ENCODE measurements around the gene ATP5ME. TPM values are rescaled to one million over a fixed set of nuclear protein-coding genes. Genes with fewer than 3 reads are reported as not detected.

The ATP5ME gene
- total RNA-seq, 6 experiments from 2014 or later = 78.2 to 225 (median 162) TPM

GRCh38 chr4:678331-679103 lies 4.4 kb upstream of the ATP5ME start:
- TF ChIP-seq, protein P1, sequence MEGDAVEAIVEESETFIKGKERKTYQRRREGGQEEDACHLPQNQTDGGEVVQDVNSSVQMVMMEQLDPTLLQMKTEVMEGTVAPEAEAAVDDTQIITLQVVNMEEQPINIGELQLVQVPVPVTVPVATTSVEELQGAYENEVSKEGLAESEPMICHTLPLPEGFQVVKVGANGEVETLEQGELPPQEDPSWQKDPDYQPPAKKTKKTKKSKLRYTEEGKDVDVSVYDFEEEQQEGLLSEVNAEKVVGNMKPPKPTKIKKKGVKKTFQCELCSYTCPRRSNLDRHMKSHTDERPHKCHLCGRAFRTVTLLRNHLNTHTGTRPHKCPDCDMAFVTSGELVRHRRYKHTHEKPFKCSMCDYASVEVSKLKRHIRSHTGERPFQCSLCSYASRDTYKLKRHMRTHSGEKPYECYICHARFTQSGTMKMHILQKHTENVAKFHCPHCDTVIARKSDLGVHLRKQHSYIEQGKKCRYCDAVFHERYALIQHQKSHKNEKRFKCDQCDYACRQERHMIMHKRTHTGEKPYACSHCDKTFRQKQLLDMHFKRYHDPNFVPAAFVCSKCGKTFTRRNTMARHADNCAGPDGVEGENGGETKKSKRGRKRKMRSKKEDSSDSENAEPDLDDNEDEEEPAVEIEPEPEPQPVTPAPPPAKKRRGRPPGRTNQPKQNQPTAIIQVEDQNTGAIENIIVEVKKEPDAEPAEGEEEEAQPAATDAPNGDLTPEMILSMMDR (IDR thresholded peaks at IDR 0.05) = no peak
- TF ChIP-seq POLR2A (IDR thresholded peaks at IDR 0.05) = no peak
- WGBS (ENCODE audit: insufficient coverage, low coverage, low lambda C conversion rate, missing lambda C conversion rate) = no CpG with 5 or more reads among the region's 14 CpGs
- DNase-seq (peak in 1 of 3 donors; percentile 46), ATAC-seq (no peak)
- intact Hi-C loops (cut with DNase I) = no loop called here
- Histone ChIP-seq H3K4me3 (no peak overlapping the region), H3K9me3 (no peaks in the 10 kb centered on the region), H3K36me3 (no peaks in the 10 kb centered on the region), H3K4me1 (peaks cover 0 to 13% (median 3%) of the 10 kb centered on the region in 4 donors), H3K27me3 (no peaks in the 10 kb centered on the region), H3K27ac (no peak overlapping the region)

DNA sequence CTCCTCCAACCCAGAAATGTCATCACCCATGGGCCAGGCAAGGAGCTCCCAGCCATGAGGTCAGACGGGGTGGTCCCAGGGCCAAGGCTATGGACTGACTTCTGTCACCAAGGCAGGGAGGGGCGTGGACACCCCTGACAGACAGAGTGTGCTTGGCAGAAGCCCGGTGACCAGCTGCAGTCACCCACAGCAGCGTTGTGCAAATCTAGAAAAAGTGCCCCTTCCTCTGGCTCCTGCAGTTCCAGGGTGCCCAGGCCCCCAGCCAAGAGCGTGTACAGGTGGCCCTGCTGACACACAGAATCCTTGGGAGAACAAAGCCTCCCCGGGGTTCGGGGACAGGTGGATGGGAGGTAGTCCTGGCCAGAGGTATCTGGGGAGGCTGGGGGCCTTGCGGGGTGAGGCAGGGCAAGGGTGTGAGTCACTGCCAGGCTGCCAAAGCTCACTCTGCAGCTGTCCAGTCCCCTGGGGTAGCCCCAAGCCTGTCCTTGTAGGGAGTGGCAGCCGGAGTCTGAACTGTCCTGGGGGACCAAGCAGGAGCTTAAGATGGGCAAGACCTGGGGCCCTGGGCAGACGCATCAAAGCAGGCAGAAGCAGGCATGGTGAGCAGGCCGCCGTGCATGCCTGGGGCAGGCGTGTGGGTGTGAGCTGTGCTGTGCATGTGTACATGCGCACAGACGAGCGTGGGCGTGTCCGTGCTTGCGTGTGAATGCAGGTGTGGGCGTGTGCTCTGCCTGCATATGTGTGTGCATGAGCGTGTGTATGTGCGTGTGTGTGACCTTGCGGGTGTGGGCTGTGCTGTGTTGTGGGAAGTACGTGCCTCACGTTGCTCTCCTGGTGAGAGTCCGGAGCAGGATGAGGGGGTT lies 3.6 kb upstream of the ATP5ME start:
- Histone ChIP-seq H3K4me3 (no peak overlapping the region), H3K4me1 (peaks cover 0 to 22% (median 5%) of the 10 kb centered on the region in 4 donors), H3K27ac (no peak overlapping the region), H3K27me3 (no peaks in the 10 kb centered on the region), H3K36me3 (peaks cover 0 to under 1% (median 0%) of the 10 kb centered on the region in 4 donors), H3K9me3 (no peaks in the 10 kb centered on the region)
- ATAC-seq (no peak), DNase-seq (peak in 1 of 3 donors; percentile 51)
- TF ChIP-seq, protein P1 (IDR thresholded peaks at IDR 0.05) = no peak
- TF ChIP-seq POLR2A (IDR thresholded peaks at IDR 0.05) = no peak
- 75% methylated on average over 2 of the region's 26 CpGs for WGBS (ENCODE audit: insufficient coverage, low coverage, low lambda C conversion rate, missing lambda C conversion rate)
- intact Hi-C loops (cut with DNase I) = no loop called here

- peaks cover 0 to 8% (median 3%) of the 10 kb centered on the region in 4 donors for H3K36me3 ChIP-seq
- WGBS (ENCODE audit: insufficient coverage, low coverage, low lambda C conversion rate, missing lambda C conversion rate) = 90% methylated on average over 2 of the region's 8 CpGs
- H3K4me3 ChIP-seq = no peak overlapping the region
- intact Hi-C loops (cut with DNase I) = no loop called here
- H3K27me3 ChIP-seq = no peaks in the 10 kb centered on the region
- H3K27ac ChIP-seq = no peak overlapping the region
- no peaks in the 10 kb centered on the region for H3K9me3 ChIP-seq
- ATAC-seq (no peak), DNase-seq (peak in 1 of 3 donors; percentile 43)
- H3K4me1 ChIP-seq = peaks cover 0 to 22% (median 5%) of the 10 kb centered on the region in 4 donors
- TF ChIP-seq, protein P1 (IDR thresholded peaks at IDR 0.05) = no peak
- no peak for TF ChIP-seq POLR2A (IDR thresholded peaks at IDR 0.05)
Measured at GRCh38 chr4:676871-677235, 2.8 kb upstream of the ATP5ME start.

GRCh38 chr4:675980-676870 lies 2.1 kb upstream of the ATP5ME start:
- Histone ChIP-seq H3K9me3 (no peaks in the 10 kb centered on the region), H3K27ac (no peak overlapping the region), H3K4me1 (peaks cover 0 to 21% (median 5%) of the 10 kb centered on the region in 4 donors), H3K4me3 (no peak overlapping the region), H3K36me3 (peaks cover 0 to 14% (median 5%) of the 10 kb centered on the region in 4 donors), H3K27me3 (no peaks in the 10 kb centered on the region)
- TF ChIP-seq POLR2A (IDR thresholded peaks at IDR 0.05) = no peak
- TF ChIP-seq, protein P1 (IDR thresholded peaks at IDR 0.05) = no peak
- WGBS (ENCODE audit: insufficient coverage, low coverage, low lambda C conversion rate, missing lambda C conversion rate) = 81% methylated on average over 4 of the region's 19 CpGs
- ATAC-seq = no peak
- DNase-seq = no peak
- intact Hi-C loops (cut with DNase I) = no loop called here

All from right lobe of liver (tissue), 6 donors.